T-helper 1 cell treated with Interleukin-12 subunit alpha and Interleukin-12 subunit beta and Interleukin-4 antibody, amounts not matched to agents 30 μg/mL and 1 μg/mL, for 36 hours (primary cell): ENCODE results near the gene LACC1.

Source experiments
- H3K27ac Mint-ChIP-seq: one replicate; pipeline ENCODE4 v1.8.0; 2021; ENCODE audit warnings: mild to moderate bottlenecking, mixed read lengths
- H3K27me3 Mint-ChIP-seq: one replicate; pipeline ENCODE4 v1.8.0; 2021; ENCODE audit warnings: low read depth, mixed read lengths
- H3K36me3 Mint-ChIP-seq: one replicate; pipeline ENCODE4 v1.8.0; 2021; ENCODE audit warnings: low read depth, mixed read lengths
- H3K4me1 Mint-ChIP-seq: one replicate; pipeline ENCODE4 v1.8.0; 2021; ENCODE audit warnings: low read depth, mixed read lengths
- H3K4me3 Mint-ChIP-seq: one replicate; pipeline ENCODE4 v1.8.0; 2021; ENCODE audit warnings: mild to moderate bottlenecking, moderate library complexity, mixed read lengths
- H3K9me3 Mint-ChIP-seq: one replicate; pipeline ENCODE4 v1.8.0; 2021; ENCODE audit warnings: mixed read lengths

LACC1 gene

DNA sequence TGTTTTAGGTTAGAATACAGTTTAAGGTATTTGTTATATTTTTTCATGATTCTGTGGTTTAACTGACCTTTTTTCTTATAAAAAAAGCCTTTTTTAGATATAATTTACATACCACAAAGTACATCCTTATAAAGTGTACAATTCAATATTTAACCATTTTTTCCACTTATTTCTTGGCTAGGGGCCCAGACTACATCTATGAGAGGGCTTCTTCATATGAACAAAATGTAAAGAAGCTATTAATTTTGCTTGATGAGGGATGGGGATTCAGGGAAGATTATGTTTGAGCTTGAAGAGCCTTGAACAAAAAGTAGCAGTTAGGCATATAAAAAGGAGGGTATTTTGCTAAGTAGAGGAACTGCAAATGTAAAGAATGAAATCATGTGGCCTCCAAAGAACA, 2.4 kb upstream of the LACC1 start:
- Mint-ChIP-seq H3K27me3 (peaks cover 14% of the 10 kb centered on the region), H3K4me3 (peak overlapping the region; percentile 33), H3K9me3 (no peaks in the 10 kb centered on the region), H3K36me3 (peaks cover 9% of the 10 kb centered on the region), H3K4me1 (peaks cover 12% of the 10 kb centered on the region), H3K27ac (no peak overlapping the region)

DNA sequence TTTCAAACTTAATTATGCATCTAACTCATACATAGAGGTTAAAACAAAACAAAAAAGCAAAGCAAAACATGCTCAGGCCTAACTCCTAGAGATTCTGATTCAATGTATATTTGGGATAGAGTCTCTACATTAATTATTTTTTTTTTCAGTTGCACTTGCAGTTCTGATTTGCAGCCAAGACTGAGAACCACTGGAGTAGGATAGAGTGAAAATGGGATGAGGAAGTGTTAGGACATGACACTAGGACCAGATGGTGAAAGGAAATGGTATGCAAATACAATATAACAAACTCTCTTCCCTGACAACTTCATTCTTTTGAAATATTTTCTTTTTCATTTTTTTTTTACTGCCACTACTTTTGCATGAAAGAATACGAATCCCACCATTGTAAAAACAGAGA, 1.9 kb upstream of the LACC1 start:
- H3K27ac Mint-ChIP-seq = no peak overlapping the region
- peak overlapping the region; percentile 33 for H3K4me3 Mint-ChIP-seq
- peaks cover 9% of the 10 kb centered on the region for H3K36me3 Mint-ChIP-seq
- peaks cover 14% of the 10 kb centered on the region for H3K27me3 Mint-ChIP-seq
- H3K4me1 Mint-ChIP-seq = peaks cover 12% of the 10 kb centered on the region
- H3K9me3 Mint-ChIP-seq = no peaks in the 10 kb centered on the region

DNA sequence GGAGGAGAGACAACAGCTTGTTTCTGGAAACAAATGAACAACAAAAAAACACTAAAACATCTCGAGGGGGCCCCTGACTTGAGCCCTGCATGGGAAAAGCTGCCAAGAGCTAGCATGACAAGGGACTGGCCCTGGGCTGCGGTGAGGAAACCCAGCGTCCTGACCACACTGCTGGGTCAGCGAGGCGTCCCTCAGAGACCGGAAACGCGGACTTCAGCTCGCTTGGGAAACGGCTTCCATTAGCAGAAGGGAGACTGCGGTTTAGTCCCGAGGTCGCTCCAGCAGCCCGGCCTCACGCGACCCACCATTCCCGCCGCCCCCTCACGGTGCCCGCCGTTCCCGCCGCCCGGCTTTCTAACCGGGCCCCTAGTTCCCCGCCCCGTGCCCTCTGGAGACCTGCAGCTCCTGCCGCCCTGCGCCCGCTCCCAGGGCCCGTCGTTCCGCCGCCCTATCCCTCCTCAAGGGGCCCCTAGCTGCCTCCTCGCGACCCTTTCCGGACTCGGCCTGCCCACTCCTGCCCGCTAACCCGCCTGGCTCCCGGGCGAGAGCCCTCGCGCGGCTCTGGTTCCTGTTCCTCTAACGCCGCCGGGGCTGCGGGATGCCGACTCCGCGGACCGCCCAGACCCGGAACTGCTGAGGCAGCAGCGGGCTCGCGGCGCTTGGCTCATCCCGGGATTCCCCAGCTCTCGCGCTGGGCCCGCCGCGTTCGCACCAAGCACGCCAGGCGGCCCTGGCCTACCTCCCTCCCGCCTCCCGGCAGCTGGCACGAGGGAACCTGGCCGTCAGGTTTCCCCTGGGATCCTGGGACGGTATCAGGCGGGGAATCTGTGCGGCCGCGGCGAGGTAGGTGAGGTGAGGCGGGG, 581 bp upstream of the LACC1 start, which contains the start of gene CCDC122:
Gene CCDC122 (minus strand): TSS at position 849 of the 863 bp plus-strand sequence. CDS start 10,364 bp downstream, outside the sequence.
- H3K36me3 Mint-ChIP-seq = peaks cover 9% of the 10 kb centered on the region
- no peaks in the 10 kb centered on the region for H3K9me3 Mint-ChIP-seq
- peaks cover 12% of the 10 kb centered on the region for H3K4me1 Mint-ChIP-seq
- peaks cover 14% of the 10 kb centered on the region for H3K27me3 Mint-ChIP-seq
- H3K27ac Mint-ChIP-seq = peak within 1 kb of the TSS; percentile 82
- peak within 1 kb of the TSS; percentile 85 for H3K4me3 Mint-ChIP-seq

DNA sequence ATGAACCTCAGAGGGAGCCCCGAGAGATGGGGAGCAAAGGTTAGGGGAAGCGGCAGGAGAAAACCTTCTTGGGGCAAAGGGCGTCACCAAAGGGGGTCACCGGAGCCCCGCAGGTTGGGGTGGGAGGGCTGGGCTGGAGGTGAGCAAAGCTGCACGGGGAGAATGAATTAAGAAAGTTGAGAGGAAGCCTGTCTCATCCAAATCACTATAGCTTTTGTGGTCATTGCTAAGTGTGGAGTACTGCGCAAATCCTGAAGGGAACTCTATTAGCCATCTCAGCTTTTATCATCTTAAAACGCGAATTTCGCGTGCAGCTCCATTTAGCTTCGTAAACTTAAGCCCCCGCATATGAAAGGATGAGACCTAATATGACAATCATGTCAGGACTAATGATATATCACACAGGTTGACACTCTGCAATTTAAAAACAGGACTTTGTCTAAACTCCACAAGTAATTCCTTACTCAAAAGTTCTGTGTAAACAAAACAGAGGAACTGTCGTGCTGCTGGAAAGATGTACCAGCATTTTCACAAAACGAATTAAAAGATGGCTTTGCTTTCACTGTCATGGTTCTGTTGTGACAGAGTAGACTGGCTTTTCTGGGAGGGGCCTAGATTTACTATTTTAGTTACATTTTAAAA, 631 bp downstream of the LACC1 start:
- peaks cover 12% of the 10 kb centered on the region for H3K4me1 Mint-ChIP-seq

DNA sequence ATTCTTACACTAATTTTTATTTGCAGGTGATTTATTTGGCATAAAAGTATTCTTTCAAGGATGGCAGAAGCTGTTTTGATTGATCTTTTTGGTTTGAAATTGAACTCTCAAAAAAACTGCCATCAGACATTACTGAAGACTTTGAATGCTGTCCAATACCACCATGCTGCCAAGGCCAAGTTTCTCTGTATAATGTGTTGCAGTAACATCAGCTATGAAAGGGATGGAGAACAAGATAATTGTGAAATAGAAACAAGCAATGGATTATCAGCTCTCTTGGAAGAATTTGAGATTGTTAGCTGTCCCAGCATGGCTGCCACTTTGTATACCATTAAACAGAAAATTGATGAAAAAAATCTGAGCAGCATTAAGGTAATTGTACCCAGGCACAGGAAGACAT, 1.2 kb downstream of the LACC1 start:
- H3K36me3 Mint-ChIP-seq = peaks cover 11% of the 10 kb centered on the region
- H3K4me1 Mint-ChIP-seq = peaks cover 12% of the 10 kb centered on the region
- no peak overlapping the region for H3K4me3 Mint-ChIP-seq
- no peaks in the 10 kb centered on the region for H3K9me3 Mint-ChIP-seq
- peaks cover 14% of the 10 kb centered on the region for H3K27me3 Mint-ChIP-seq
- no peak overlapping the region for H3K27ac Mint-ChIP-seq

More for the DNA sequence above, 631 bp downstream of the LACC1 start:
- Mint-ChIP-seq H3K9me3 (no peaks in the 10 kb centered on the region), H3K36me3 (peaks cover 11% of the 10 kb centered on the region), H3K27ac (peak overlapping the region; percentile 82), H3K4me3 (peak overlapping the region; percentile 85), H3K27me3 (peaks cover 14% of the 10 kb centered on the region)

DNA sequence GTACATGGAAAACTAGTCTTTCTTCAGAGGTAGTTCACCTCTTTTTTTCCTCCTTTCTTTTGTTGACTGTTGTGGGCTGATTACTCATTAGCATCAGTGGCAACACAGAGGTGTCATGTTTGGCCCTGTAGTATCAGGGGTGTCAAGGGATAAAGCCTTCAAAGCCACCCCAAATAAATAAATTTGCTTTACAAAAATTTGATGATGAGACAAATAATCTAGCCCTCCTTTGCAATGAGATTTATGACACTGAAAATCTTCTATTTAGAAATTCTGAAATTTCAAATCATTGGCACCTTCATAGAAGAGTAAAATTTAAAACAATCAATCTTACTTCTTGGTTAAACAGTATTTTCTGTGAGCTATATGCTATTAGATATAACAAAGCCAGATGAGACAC, 1.9 kb downstream of the LACC1 start:
- Mint-ChIP-seq H3K27ac (no peak overlapping the region), H3K36me3 (peaks cover 11% of the 10 kb centered on the region), H3K4me3 (peak overlapping the region; percentile 27), H3K4me1 (peaks cover 12% of the 10 kb centered on the region), H3K27me3 (peaks cover 14% of the 10 kb centered on the region), H3K9me3 (no peaks in the 10 kb centered on the region)

DNA sequence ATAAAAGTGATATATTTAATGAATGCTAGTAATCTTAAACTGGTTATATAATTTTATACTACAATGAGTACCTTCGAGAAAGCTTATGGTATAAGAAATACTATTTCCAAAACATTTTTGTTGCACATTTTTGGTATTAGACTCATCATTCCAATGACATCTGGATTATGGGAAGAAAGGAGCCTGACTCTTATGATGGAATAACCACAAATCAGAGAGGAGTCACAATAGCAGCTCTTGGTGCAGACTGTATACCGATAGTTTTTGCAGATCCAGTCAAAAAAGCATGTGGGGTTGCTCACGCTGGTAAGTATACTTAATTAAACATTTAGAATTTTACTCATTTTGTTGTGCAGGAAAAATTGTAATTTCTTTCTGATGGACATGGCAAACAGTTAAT, 3.9 kb downstream of the LACC1 start:
- Mint-ChIP-seq H3K27ac (no peak overlapping the region), H3K36me3 (peaks cover 11% of the 10 kb centered on the region), H3K9me3 (no peaks in the 10 kb centered on the region), H3K4me3 (no peak overlapping the region), H3K4me1 (peaks cover 8% of the 10 kb centered on the region), H3K27me3 (peaks cover 14% of the 10 kb centered on the region)

DNA sequence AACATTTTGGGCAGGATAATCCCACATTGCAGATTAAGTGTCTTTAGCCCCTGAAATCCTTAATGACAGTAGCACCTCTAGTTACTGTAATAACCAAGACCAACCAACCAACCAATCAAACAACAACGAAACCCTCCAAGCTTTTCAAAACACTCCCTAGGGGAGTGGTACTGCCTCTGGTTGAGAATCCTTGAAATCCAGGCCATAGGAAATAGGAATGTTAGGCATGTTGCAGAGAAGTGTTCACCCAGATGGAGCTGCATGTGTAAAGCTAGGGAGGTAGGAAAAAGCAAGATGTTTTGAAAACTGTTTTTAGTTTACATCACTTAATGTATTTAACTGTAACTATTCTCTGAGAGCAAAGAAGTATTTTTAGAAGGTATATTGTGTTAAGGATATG, 4.5 kb downstream of the LACC1 start:
- Mint-ChIP-seq H3K4me1 (peaks cover 6% of the 10 kb centered on the region), H3K36me3 (peaks cover 11% of the 10 kb centered on the region), H3K4me3 (no peak overlapping the region), H3K27ac (no peak overlapping the region), H3K9me3 (no peaks in the 10 kb centered on the region), H3K27me3 (peaks cover 14% of the 10 kb centered on the region)

DNA sequence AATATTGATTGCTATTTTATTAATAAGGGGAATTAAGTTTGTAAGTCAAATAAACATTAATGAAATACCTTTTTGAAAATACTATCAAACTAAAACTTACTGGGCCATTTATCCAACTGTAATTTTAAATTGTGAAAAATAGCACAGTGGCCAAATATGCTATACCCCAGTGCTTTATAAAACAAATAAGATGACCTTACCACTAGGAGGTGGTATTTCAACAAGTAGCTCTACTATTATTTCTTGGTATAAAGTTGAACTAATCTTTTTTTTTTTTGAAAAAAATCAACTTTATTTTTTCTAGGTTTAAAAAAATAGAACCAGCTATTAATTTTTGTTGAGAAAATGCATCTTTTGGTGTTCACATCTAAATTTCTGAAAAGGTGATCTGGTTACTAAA, 14.7 kb downstream of the LACC1 start:
- Mint-ChIP-seq H3K36me3 (peaks cover 2% of the 10 kb centered on the region), H3K9me3 (no peaks in the 10 kb centered on the region), H3K4me3 (no peak overlapping the region), H3K27me3 (peaks cover under 1% of the 10 kb centered on the region), H3K27ac (no peak overlapping the region), H3K4me1 (no peaks in the 10 kb centered on the region)

DNA sequence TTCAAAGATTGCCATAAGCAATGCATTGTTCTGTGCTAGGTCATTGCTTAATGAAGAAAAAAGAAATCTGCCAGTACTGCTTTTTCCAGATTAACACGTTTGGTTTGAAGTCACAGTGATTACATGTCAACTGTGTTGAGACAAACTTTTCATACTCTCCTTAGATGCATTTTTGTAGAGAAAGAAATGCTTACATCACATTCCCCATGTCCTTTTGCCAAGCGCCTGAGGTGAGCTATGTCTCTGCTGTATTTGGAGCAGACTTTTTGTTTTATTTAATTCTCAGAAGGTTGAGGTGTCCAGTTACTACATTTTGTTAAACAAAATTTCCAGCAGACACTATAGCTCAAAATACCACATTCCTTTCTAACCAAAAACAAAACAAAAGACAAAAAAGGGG, 16.2 kb downstream of the LACC1 start:
- Mint-ChIP-seq H3K36me3 (peaks cover 2% of the 10 kb centered on the region), H3K4me3 (no peak overlapping the region), H3K27me3 (peaks cover 3% of the 10 kb centered on the region), H3K4me1 (no peaks in the 10 kb centered on the region), H3K27ac (no peak overlapping the region), H3K9me3 (no peaks in the 10 kb centered on the region)

DNA sequence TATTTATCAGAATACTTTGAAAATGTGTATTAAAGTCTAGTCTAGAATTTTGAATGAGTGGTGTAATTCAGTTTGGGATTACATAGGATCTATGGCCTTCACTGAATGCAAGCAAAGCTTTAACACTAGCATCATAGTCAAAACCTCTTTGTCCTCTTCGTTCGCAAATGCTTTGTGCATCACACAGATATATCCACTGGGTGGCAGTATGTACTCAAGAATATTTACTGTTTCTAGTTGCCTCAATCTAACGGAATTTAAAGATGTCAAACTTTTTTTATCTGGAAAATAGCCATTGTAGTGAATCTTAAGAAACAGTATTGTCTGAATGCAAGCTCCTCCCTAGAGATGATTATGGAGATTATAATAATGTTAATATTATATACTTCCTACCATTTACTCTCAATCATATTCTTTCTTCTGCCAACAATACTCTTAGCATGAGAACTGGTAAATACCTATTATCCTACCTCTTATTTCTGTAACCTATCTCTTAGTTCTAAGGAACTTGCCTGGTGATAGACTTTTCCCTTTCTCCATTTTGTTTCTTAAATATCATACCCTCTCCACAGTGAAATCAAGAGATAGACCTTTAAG, 25.8 kb downstream of the LACC1 start:
- Mint-ChIP-seq H3K4me1 (no peaks in the 10 kb centered on the region), H3K27ac (no peak overlapping the region), H3K9me3 (no peaks in the 10 kb centered on the region), H3K27me3 (peaks cover 28% of the 10 kb centered on the region), H3K4me3 (no peak overlapping the region), H3K36me3 (no peaks in the 10 kb centered on the region)

DNA sequence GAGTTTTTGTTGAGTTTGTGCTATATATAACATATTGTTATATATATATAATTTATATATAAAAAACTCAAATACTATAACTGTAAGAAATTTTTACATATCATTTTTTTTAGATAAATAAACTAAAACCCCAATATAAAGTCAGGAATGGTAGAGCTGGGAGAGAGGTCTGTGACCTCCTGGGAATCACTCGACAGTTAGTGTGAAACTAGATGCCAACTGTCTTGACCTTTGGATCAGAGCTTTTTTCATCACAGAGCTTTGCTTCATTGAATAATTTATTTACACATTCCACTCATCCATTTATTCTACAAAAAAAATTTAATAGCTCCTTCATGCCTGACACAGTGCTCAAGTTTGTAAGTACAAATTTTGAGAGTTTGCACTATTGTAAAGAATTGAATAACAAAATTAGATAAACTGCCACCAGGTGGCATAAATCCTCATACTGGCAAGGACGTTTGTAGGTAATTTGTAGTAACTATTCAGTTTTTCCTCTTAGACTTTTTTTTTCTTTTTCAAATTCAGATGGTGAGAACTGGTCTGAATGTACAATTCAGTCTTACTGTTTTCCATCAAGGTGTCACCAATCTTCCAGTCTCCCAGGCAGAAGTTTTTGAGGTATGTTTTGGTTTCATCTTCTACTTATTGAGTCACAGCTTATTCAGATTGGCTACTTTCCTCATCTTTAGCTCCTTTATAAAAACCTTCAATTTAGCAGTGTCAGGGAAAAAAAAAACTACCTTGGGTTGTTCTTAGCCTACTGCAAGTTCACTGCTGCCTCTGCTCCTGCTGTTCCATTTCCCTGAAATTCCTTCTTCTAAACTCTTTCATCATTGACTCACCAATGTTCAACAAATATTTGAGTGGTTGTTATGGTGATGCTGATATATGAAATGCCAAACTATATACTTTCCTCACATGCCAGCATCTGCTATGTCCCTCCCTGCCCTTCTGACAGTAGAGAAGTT, 28.7 kb downstream of the LACC1 start:
- no peaks in the 10 kb centered on the region for H3K36me3 Mint-ChIP-seq
- peaks cover 32% of the 10 kb centered on the region for H3K27me3 Mint-ChIP-seq
- no peaks in the 10 kb centered on the region for H3K4me1 Mint-ChIP-seq
- H3K27ac Mint-ChIP-seq = no peak overlapping the region
- no peak overlapping the region for H3K4me3 Mint-ChIP-seq
- H3K9me3 Mint-ChIP-seq = no peaks in the 10 kb centered on the region

DNA sequence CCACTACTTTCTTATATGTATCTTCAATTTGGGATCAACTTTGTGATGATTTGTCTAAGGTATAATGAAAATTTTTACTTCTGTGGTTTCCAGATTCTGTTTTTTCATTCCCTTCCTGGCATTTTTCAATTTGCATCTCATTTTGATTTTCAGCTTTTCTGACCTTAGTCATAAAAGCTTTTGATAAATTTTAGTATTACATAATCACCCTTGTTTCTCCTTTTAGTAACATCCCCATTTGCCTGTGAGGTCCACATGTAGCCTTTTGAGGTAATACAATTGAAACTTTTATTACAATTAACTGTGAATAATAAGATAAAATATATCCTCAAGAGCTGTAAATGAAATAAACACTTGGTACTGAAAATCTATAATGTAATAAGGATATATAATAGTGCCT, 31.2 kb downstream of the LACC1 start:
- Mint-ChIP-seq H3K36me3 (no peaks in the 10 kb centered on the region), H3K27ac (no peak overlapping the region), H3K4me1 (no peaks in the 10 kb centered on the region), H3K27me3 (peaks cover 25% of the 10 kb centered on the region), H3K4me3 (no peak overlapping the region), H3K9me3 (no peaks in the 10 kb centered on the region)

DNA sequence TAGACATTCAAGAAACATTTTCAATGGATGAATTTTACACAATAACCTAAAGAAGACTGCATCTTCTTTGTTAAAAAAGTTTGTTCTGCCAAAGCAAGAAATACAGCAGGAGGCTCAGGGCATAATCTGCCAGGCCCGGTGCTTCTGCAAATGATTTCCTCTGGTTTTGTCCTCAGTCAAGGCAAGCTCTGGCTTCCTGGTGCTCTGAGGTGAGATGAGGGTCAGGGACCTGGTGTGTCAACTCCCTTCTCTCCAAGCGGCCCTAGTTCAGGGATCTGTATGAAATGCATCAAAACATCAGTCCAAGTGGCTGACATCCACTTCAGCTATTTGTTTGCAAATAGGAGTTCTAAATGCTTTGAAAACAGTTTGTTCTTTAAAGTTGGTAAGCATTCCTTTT, 31.6 kb downstream of the LACC1 start:
- Mint-ChIP-seq H3K4me3 (no peak overlapping the region), H3K9me3 (no peaks in the 10 kb centered on the region), H3K27ac (no peak overlapping the region), H3K27me3 (peaks cover 24% of the 10 kb centered on the region), H3K4me1 (no peaks in the 10 kb centered on the region), H3K36me3 (no peaks in the 10 kb centered on the region)
